Stomach (tissue), 4 donors: Measurements from ENCODE around the gene MESP2.

Experiments
- POLR2A ChIP-seq, 4 donors: fragments of 450-650 bp; IDR thresholded peaks; one replicate each; pipeline ENCODE4 v1.6.1; 2016; ENCODE audit warnings: antibody characterized with exemption in 4 of 4, control low read depth in 2 of 4, mild to moderate bottlenecking in 1 of 4, moderate library complexity in 1 of 4
- POLR2AphosphoS5 ChIP-seq, 3 donors: sonication (generic); formaldehyde crosslinking; IDR thresholded peaks; one replicate each; pipeline ENCODE4 v1.6.1; 2016; ENCODE audit warnings: antibody characterized with exemption in 3 of 3
- TF ChIP-seq, protein P1 (sequence below), 7 experiments: fragments of 450-650 bp in 4 of 7; fragments of 200-600 bp in 3 of 7; sonication (generic) in 3 of 7; IDR thresholded peaks; one replicate each; pipeline ENCODE4 v1.5.1; 2016 to 2019; ENCODE audit warnings: antibody characterized with exemption in 7 of 7, control low read depth in 2 of 7, mild to moderate bottlenecking in 1 of 7

GRCh38 chr15:89825271-89825940 is 49.3 kb downstream of the MESP2 start:
- TF ChIP-seq POLR2A (IDR thresholded peaks at IDR 0.05) (no peak), POLR2AphosphoS5 (IDR thresholded peaks at IDR 0.05) (no peak)
- TF ChIP-seq, protein P1, sequence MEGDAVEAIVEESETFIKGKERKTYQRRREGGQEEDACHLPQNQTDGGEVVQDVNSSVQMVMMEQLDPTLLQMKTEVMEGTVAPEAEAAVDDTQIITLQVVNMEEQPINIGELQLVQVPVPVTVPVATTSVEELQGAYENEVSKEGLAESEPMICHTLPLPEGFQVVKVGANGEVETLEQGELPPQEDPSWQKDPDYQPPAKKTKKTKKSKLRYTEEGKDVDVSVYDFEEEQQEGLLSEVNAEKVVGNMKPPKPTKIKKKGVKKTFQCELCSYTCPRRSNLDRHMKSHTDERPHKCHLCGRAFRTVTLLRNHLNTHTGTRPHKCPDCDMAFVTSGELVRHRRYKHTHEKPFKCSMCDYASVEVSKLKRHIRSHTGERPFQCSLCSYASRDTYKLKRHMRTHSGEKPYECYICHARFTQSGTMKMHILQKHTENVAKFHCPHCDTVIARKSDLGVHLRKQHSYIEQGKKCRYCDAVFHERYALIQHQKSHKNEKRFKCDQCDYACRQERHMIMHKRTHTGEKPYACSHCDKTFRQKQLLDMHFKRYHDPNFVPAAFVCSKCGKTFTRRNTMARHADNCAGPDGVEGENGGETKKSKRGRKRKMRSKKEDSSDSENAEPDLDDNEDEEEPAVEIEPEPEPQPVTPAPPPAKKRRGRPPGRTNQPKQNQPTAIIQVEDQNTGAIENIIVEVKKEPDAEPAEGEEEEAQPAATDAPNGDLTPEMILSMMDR (IDR thresholded peaks at IDR 0.05) = no peak
